GM18858 (cell line): ENCODE measurements around the gene THSD4.

Source experiments
- ATAC-seq: cut with Tn5 transposase; IDR thresholded peaks from one replicate; pipeline ENCODE4 v1.9.1; 2021; ENCODE audit not compliant: unreplicated experiment

THSD4 gene

DNA sequence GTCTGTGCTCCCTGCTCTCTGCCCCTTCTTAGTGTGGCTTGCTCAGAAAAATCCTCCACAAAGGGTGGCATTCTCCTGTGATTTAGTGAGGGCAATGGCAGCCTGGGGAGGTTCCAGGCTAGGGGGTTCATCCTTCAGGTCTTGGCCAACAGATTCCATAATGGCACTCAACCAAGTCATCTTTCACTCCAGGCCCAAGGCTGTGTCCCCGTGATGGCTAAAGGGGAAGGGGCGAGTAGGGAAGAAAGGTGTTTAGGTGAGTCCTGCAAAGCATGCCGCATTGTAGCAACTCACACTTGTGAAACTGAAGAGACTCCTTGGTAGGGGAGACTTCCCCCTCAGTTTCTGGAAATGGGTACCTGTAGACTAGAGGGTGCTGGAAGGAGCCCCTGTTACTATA lies 105.6 kb downstream of the THSD4 start:
- ATAC-seq = no peak

GRCh38 chr15:71221417-71221816 lies 106.1 kb downstream of the THSD4 start:
- no peak for ATAC-seq

DNA sequence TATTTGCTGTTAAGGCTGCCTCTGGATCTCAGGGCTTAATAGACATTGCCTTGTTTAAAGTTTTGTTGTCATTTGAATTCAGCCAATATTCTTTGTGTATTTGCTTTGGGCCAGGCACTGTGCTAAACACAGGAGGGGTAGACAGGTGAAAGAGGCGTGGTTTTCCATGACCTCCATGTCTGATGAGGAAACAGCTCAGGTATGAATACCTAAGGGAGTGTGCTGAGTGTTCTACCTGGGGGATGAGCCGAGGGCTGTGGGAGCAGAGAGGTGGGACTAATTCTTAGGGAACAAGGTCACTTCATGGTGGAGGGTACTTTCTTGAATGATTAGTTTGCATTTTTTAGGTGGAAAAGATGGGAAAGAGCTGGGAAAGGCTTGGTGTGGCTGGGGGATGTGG lies 108.2 kb downstream of the THSD4 start:
- no peak for ATAC-seq

- no peak for ATAC-seq
Measured at GRCh38 chr15:71224024-71224423, 108.8 kb downstream of the THSD4 start.

- no peak for ATAC-seq
Measured at GRCh38 chr15:71225851-71226250, 110.6 kb downstream of the THSD4 start.

- no peak for ATAC-seq
Measured at GRCh38 chr15:71226536-71227455, 111.5 kb downstream of the THSD4 start.

DNA sequence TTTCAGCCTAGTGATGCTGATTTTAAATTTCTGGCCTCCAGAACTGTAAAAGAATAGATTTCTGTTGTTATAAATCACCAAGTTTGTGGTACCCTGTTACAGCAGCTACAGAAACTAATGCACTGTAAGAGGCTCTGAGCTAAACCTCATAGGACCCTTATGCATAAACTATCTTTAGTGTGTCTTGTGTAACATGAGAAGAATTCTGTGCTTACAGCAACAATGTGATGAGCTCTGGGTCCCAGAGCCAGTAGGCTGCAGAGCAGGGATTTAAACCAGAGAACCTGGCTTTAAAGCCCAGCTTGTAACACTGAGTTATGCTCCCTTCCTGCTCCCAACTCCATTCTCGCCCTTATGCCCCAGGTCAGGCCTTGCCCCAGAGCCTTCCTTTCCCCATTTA lies 113.1 kb downstream of the THSD4 start:
- ATAC-seq = no peak

DNA sequence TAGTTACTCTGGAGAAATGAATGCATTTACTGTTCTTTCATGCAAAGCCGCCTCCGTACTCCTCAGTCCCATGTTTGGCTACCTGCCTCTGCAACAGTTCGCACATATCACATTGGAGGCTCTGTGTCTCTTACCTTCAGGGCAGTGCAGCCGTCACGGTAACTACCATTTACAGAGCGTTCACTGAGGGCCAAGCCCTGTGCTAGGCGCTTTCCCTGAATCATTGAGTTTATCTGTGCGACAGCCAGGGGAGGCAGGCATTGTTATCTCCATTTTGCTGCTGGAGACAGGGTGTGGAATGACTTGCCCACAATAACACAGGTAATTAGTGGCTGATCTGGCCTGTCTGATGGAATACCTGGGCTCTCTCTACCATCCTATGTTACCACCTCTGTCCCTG lies 115.0 kb downstream of the THSD4 start:
- no peak for ATAC-seq

DNA sequence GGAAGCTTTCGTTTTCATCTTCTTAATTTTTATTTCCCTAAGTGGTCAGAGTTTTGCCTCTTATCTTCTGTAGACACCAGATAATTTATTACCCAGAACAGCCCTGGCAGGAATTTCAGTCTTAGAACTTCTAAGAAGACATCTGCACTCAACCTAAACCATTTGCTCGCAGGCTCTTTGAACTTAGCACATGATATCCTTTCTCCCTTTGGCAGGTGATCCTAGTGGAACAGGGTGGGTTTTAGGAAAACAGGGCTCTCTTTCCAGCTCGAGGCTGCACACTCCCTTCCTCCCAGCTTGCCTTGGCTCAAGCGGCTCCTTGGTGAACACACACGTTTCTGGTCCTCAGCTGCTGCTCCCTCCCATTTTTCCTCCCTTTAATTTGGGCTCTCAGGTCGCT lies 116.5 kb downstream of the THSD4 start:
- no peak for ATAC-seq

- no peak for ATAC-seq
Measured at GRCh38 chr15:71232411-71232810, 117.1 kb downstream of the THSD4 start.

DNA sequence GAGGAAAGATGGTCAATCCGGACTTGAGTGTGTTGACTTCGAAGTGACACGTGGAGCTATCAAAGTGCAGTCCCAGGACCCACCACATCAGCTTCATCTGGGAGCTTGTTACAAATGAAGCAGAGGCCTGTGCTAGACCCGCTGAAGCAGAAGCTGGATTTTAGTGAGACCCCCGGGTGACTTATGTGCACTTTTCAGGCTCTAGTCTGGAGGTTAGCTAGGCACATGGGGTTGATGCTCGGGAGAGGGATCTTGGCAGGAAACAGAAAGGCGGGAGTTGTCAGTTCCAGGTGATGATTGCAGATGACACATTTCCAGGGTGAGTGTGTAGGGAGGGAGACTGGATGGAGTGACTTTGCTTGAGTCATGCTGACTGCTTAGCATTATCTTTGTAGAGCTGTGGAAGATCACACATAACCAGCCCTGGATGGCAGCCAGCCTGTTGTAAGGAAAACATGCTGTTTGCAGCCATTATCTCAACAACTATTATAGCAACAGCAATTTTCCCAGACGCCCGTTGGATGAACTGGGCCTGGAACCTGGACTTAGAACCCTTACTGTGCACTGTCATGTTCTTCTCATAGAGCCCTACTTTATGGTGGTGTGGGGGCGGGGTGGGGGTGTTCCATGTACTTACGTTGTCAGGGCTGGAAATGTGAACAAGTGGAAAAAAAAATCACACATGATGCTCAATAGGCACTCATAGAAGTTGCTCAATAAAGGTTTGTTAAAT lies 122.4 kb downstream of the THSD4 start:
- no peak for ATAC-seq

GRCh38 chr15:71238926-71239325 lies 123.7 kb downstream of the THSD4 start:
- no peak for ATAC-seq

DNA sequence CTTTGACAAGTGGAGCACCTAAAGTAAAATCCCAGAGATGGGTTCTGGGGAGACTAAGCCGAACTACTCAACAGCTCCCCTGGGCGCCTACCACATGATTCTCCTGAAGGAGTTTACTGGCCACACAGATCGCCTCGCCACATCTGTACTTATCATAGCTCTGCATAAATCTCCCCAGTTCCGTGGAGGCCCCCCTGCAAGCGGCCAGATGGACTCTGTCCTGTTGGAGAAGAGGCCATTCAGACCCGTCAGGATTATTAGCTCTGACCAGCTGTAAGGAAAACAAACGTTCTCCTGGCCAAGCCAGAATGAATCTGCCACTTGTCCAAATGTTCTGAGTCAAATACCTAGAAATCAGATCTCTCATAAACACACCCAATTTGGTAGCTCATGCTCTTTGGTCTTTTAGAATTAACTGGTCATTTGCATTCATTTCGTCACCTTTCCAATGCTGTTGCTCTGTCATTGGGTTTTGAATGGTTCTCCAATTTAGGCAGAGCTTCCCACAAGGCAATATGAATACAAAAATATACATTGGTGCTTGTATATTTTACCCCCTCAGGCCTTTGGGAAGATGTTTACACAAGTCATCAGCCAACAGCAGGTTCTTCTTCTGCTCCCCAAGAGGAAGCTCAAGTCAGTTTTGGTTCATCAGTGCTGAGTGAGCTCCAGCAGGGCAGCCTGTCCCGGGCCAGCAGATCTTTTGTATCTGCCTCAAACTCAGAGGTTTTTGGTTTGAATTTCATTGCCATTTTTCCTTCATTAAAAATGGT lies 124.5 kb downstream of the THSD4 start:
- no peak for ATAC-seq

DNA sequence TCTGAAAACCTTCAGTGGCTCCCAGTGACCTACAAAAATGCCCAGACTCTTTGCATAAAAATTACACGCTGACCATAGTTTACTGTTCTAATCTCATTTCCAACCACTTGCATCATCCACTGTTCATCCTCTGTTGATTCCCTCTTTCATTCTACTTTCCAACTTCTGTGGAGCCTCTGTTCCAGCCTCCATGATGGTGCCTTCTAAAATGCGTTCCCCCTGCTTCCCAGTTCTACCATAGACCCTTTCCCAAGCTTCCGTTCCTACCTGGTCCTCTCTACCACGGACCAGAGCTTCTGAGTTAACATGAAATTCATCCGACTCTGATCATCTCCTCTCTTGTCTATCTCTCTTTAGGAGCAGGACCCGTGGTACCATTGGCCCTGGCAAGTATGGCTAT lies 127.0 kb downstream of the THSD4 start:
- no peak for ATAC-seq

DNA sequence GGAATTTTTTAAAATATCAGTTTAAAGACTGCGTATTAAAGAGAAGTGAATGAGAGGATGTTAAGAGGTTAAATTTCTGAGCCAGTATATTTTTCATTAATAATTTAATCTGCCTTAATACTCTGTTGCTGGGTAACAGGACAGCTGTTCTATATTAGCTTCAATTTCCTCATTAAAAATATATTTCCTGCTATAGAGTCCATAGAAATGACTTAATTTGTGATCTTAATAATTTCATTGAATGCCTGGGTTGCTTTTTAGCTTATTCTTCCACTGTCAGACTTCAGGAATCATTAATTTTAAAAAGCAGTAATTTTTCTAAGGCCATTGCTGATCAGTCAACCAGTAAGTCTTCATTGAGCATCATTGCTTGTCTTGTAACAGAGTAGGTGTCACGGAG lies 129.0 kb downstream of the THSD4 start:
- no peak for ATAC-seq

- ATAC-seq = no peak
Measured at GRCh38 chr15:71245588-71245987, 130.3 kb downstream of the THSD4 start.

GRCh38 chr15:71248386-71248785 lies 133.1 kb downstream of the THSD4 start:
- ATAC-seq = no peak

- no peak for ATAC-seq
Measured at GRCh38 chr15:71249986-71250385, 134.7 kb downstream of the THSD4 start.

- no peak for ATAC-seq
Measured at GRCh38 chr15:71250936-71251583, 135.8 kb downstream of the THSD4 start.

DNA sequence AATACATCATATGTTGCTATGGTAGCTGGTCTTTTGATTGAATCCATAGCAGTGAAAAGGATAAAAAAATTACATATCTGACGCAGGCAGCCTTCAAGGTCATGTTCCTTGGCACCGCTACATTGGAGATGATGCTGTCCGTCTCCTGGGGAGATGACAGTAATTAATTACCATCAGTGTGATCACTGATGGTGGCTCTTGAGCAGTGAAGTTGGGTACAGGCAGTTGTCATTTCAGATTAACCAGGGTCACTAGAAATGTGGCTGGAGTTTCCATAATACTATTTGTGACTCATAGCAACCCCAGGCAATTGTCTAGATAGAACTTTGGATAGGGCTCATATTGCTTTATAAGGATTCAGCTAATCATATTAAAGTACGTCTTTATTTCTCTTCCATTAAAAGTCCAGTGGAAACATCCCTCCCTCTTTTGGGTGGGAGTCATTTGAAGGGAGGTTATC lies 136.3 kb downstream of the THSD4 start:
- ATAC-seq = no peak
